ENCODE measurements around the gene FBXO36.

GRCh38 chr2:229901819-229902218 is 20.5 kb upstream of the FBXO36 start:
- TF ChIP-seq ZFP30 (CRISPR knock-in tag; IDR thresholded peaks at IDR 0.05) = no peak
- no peak for TF ChIP-seq PATZ1 (CRISPR knock-in tag; IDR thresholded peaks at IDR 0.05; ENCODE audit: borderline replicate concordance)
- TF ChIP-seq ARNTL (CRISPR knock-in tag; IDR thresholded peaks at IDR 0.05; ENCODE audit: borderline replicate concordance, low read depth) = no peak
- no peak for TF ChIP-seq CSDC2 (CRISPR knock-in tag; IDR thresholded peaks at IDR 0.05)
- TF ChIP-seq PPARA (CRISPR knock-in tag; IDR thresholded peaks at IDR 0.05; ENCODE audit: borderline replicate concordance) = no peak
- no peak for TF ChIP-seq SNAI2 (CRISPR knock-in tag; IDR thresholded peaks at IDR 0.05)
- no peak for TF ChIP-seq CSRNP3 (CRISPR knock-in tag; IDR thresholded peaks at IDR 0.05)
- no peak for TF ChIP-seq OSR1 (CRISPR knock-in tag; IDR thresholded peaks at IDR 0.05)
- no peak for TF ChIP-seq CREB5 (CRISPR knock-in tag; IDR thresholded peaks at IDR 0.05; ENCODE audit: low read depth)

Data from SK-N-SH treated with all-trans-retinoic acid at 6 μM for 48 hours (cell line).